WTC11 (cell line): Measurements from ENCODE around the gene FREY1. TPM values are rescaled to one million over a fixed set of nuclear protein-coding genes. Genes with fewer than 3 reads are reported as not detected.

Source experiments
- ATAC-seq: fragments of 200-7000 bp; cut with Tn5 transposase; 2 replicates; pipeline ENCODE4 v1.10.0; 2021; ENCODE audit warnings: mild to moderate bottlenecking, moderate library complexity
- CTCF ChIA-PET: fragments of 300-600 bp; sonication (Branson Sonifier 250); formaldehyde crosslinking; loops from one replicate; lab custom pipeline; 2021; ENCODE audit warnings: antibody characterized with exemption; lab: Charles Lee
- POLR2A ChIA-PET: fragments of 350-600 bp; sonication (Branson Sonifier 250); formaldehyde crosslinking; loops from one replicate; lab custom pipeline; 2021; ENCODE audit warnings: antibody characterized with exemption; lab: Charles Lee
- DNase-seq: peaks from one replicate; pipeline ENCODE4 v3.0.0; 2021; ENCODE audit warnings: low spot score
- H3K27ac Mint-ChIP-seq: 2 replicates; pipeline ENCODE4 v1.8.0; 2021; ENCODE audit warnings: mixed read lengths
- H3K27me3 Mint-ChIP-seq: 2 replicates; pipeline ENCODE4 v1.8.0; 2021; ENCODE audit warnings: low read depth, mild to moderate bottlenecking, moderate library complexity, mixed read lengths
- H3K36me3 Mint-ChIP-seq: 2 replicates; pipeline ENCODE4 v1.8.0; 2021; ENCODE audit warnings: mixed read lengths
- H3K4me1 Mint-ChIP-seq: 2 replicates; pipeline ENCODE4 v1.8.0; 2022; ENCODE audit warnings: mixed read lengths
- H3K4me3 Mint-ChIP-seq: 2 replicates; pipeline ENCODE4 v1.8.0; 2021; ENCODE audit warnings: mild to moderate bottlenecking, moderate library complexity, mixed read lengths
- H3K9me3 Mint-ChIP-seq: 2 replicates; pipeline ENCODE4 v1.8.0; 2021; ENCODE audit warnings: mixed read lengths
- CREB1 ChIP-seq: sonication (generic); formaldehyde crosslinking; IDR thresholded peaks from 2 replicates; pipeline ENCODE4 v1.8.0; 2023; ENCODE audit warnings: mild to moderate bottlenecking, missing genetic modification reagents
- GRHL2 ChIP-seq: fragments of 250-450 bp; sonication (Bioruptor Pico); IDR thresholded peaks from 2 replicates; pipeline ENCODE4 v1.8.0; 2022; ENCODE audit warnings: mild to moderate bottlenecking, moderate library complexity; ENCODE audit not compliant: insufficient replicate concordance, severe bottlenecking
- GTF2I ChIP-seq: fragments of 250-450 bp; sonication (Bioruptor Pico); conservative IDR thresholded peaks from 2 replicates; pipeline ENCODE4 v1.4.0; 2021; ENCODE audit warnings: mild to moderate bottlenecking
- JAZF1 ChIP-seq: fragments of 250-450 bp; sonication (Bioruptor Pico); IDR thresholded peaks from 2 replicates; pipeline ENCODE4 v1.9.0; 2021; ENCODE audit warnings: moderate library complexity, mild to moderate bottlenecking, inconsistent platforms
- KAT7 ChIP-seq: sonication (generic); formaldehyde crosslinking; IDR thresholded peaks from 2 replicates; pipeline ENCODE4 v1.8.1; 2023; ENCODE audit warnings: missing genetic modification reagents, mild to moderate bottlenecking, borderline replicate concordance
- MYBL2 ChIP-seq: sonication (generic); formaldehyde crosslinking; IDR thresholded peaks from 2 replicates; pipeline ENCODE4 v1.8.1; 2023; ENCODE audit warnings: mild to moderate bottlenecking, moderate library complexity, missing genetic modification reagents
- OVOL2 ChIP-seq: fragments of 250-450 bp; sonication (Bioruptor Pico); IDR thresholded peaks from 2 replicates; pipeline ENCODE4 v1.9.0; 2021; ENCODE audit warnings: mild to moderate bottlenecking, borderline replicate concordance
- RORB ChIP-seq: fragments of 250-450 bp; sonication (Bioruptor Pico); IDR thresholded peaks from 2 replicates; pipeline ENCODE4 v1.9.0; 2021; ENCODE audit warnings: mild to moderate bottlenecking
- SOX15 ChIP-seq: fragments of 250-450 bp; sonication (Bioruptor Pico); IDR thresholded peaks from 2 replicates; pipeline ENCODE4 v1.9.0; 2021; ENCODE audit warnings: mild to moderate bottlenecking
- TP53 ChIP-seq: sonication (generic); formaldehyde crosslinking; IDR thresholded peaks from 2 replicates; pipeline ENCODE4 v1.8.1; 2023; ENCODE audit warnings: mild to moderate bottlenecking, missing genetic modification reagents
- ZBTB21 ChIP-seq: sonication (generic); formaldehyde crosslinking; IDR thresholded peaks from 2 replicates; pipeline ENCODE4 v1.8.1; 2023; ENCODE audit warnings: mild to moderate bottlenecking, missing genetic modification reagents, borderline replicate concordance
- ZNF416 ChIP-seq: fragments of 250-450 bp; sonication (Bioruptor Pico); IDR thresholded peaks from 2 replicates; pipeline ENCODE4 v1.9.0; 2021; ENCODE audit warnings: mild to moderate bottlenecking, inconsistent platforms
- total RNA-seq: library from RNA; stranded (reverse); gene quantifications from 3 replicates; pipeline ENCODE4 v1.2.3, GENCODE V29; 2021
- TF ChIP-seq, protein P1 (sequence below): sonication (generic); formaldehyde crosslinking; IDR thresholded peaks from 2 replicates; pipeline ENCODE4 v1.8.1; 2023; ENCODE audit warnings: mild to moderate bottlenecking, missing genetic modification reagents, borderline replicate concordance
- TF ChIP-seq, protein P2 (sequence below): sonication (generic); formaldehyde crosslinking; IDR thresholded peaks from 2 replicates; pipeline ENCODE4 v1.8.1; 2022; ENCODE audit warnings: low read depth, missing genetic modification reagents, borderline replicate concordance
- TF ChIP-seq, protein P3 (sequence below): fragments of 250-450 bp; sonication (Bioruptor Pico); IDR thresholded peaks from 2 replicates; pipeline ENCODE4 v1.9.0; 2021; ENCODE audit warnings: mild to moderate bottlenecking
- TF ChIP-seq, protein P4 (sequence below): sonication (generic); formaldehyde crosslinking; IDR thresholded peaks from 2 replicates; pipeline ENCODE4 v1.8.1; 2022; ENCODE audit warnings: mild to moderate bottlenecking, moderate library complexity, missing genetic modification reagents

FREY1 gene
- total RNA-seq, 1 experiment from 2014 or later, result 2.1 TPM

DNA sequence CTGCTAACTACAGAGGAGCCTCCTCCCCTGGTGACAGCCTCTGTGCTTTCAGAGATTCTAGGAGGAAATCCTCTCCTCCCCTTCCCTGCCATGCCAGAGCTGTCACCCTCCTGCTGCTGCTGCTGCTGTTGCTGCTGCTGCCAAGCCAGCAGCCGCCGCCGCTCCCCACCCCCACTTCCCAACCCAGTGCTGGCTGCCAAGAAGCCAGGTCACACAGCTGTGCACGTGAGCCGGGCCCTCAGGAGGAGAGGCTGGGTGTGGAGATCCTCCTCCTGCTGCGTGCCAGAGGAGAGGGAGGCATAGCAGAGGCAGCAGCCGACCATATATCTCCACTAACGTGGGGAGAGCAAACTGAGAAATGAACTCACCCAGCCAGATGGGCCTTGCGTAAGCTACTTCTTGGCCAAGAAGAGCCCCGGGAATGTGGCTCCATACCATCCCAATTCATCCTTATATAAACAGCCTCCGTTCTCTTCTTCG, 47.4 kb downstream of the FREY1 start:
- H3K27me3 Mint-ChIP-seq, result no peaks in the 10 kb centered on the region
- no peak overlapping the region for H3K27ac Mint-ChIP-seq
- POLR2A ChIA-PET, result interaction anchor here (2.0 kb wide), 1 partner anchor 13 kb away, joined by 9 read pairs; the partner anchor contains the start of gene CRY2
- H3K36me3 Mint-ChIP-seq, result peaks cover 16% of the 10 kb centered on the region
- DNase-seq, result peak; percentile 46
- H3K9me3 Mint-ChIP-seq, result no peaks in the 10 kb centered on the region
- TF ChIP-seq TP53 (CRISPR knock-in tag) (no peak), MYBL2 (CRISPR knock-in tag) (no peak), ZNF416 (no peak), CREB1 (no peak), JAZF1 (CRISPR knock-in tag) (no peak), OVOL2 (CRISPR knock-in tag) (no peak), GRHL2 (CRISPR knock-in tag) (no peak), ZBTB21 (CRISPR knock-in tag) (no peak), RORB (CRISPR knock-in tag) (no peak), GTF2I (CRISPR knock-in tag) (no peak)
- TF ChIP-seq, protein P1, sequence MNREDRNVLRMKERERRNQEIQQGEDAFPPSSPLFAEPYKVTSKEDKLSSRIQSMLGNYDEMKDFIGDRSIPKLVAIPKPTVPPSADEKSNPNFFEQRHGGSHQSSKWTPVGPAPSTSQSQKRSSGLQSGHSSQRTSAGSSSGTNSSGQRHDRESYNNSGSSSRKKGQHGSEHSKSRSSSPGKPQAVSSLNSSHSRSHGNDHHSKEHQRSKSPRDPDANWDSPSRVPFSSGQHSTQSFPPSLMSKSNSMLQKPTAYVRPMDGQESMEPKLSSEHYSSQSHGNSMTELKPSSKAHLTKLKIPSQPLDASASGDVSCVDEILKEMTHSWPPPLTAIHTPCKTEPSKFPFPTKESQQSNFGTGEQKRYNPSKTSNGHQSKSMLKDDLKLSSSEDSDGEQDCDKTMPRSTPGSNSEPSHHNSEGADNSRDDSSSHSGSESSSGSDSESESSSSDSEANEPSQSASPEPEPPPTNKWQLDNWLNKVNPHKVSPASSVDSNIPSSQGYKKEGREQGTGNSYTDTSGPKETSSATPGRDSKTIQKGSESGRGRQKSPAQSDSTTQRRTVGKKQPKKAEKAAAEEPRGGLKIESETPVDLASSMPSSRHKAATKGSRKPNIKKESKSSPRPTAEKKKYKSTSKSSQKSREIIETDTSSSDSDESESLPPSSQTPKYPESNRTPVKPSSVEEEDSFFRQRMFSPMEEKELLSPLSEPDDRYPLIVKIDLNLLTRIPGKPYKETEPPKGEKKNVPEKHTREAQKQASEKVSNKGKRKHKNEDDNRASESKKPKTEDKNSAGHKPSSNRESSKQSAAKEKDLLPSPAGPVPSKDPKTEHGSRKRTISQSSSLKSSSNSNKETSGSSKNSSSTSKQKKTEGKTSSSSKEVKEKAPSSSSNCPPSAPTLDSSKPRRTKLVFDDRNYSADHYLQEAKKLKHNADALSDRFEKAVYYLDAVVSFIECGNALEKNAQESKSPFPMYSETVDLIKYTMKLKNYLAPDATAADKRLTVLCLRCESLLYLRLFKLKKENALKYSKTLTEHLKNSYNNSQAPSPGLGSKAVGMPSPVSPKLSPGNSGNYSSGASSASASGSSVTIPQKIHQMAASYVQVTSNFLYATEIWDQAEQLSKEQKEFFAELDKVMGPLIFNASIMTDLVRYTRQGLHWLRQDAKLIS (CRISPR knock-in tag), result no peak
- TF ChIP-seq, protein P2, sequence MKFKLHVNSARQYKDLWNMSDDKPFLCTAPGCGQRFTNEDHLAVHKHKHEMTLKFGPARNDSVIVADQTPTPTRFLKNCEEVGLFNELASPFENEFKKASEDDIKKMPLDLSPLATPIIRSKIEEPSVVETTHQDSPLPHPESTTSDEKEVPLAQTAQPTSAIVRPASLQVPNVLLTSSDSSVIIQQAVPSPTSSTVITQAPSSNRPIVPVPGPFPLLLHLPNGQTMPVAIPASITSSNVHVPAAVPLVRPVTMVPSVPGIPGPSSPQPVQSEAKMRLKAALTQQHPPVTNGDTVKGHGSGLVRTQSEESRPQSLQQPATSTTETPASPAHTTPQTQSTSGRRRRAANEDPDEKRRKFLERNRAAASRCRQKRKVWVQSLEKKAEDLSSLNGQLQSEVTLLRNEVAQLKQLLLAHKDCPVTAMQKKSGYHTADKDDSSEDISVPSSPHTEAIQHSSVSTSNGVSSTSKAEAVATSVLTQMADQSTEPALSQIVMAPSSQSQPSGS (CRISPR knock-in tag), result no peak
- TF ChIP-seq, protein P3, sequence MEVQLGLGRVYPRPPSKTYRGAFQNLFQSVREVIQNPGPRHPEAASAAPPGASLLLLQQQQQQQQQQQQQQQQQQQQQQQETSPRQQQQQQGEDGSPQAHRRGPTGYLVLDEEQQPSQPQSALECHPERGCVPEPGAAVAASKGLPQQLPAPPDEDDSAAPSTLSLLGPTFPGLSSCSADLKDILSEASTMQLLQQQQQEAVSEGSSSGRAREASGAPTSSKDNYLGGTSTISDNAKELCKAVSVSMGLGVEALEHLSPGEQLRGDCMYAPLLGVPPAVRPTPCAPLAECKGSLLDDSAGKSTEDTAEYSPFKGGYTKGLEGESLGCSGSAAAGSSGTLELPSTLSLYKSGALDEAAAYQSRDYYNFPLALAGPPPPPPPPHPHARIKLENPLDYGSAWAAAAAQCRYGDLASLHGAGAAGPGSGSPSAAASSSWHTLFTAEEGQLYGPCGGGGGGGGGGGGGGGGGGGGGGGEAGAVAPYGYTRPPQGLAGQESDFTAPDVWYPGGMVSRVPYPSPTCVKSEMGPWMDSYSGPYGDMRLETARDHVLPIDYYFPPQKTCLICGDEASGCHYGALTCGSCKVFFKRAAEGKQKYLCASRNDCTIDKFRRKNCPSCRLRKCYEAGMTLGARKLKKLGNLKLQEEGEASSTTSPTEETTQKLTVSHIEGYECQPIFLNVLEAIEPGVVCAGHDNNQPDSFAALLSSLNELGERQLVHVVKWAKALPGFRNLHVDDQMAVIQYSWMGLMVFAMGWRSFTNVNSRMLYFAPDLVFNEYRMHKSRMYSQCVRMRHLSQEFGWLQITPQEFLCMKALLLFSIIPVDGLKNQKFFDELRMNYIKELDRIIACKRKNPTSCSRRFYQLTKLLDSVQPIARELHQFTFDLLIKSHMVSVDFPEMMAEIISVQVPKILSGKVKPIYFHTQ, result no peak
- TF ChIP-seq, all 79 proteins: peak for 0
- peak; percentile 63 for ATAC-seq
- CTCF ChIA-PET, result interaction anchor here (0.8 to 5.3 kb wide), 5 partner anchors 13 to 157 kb away, joined by 3 to 48 read pairs (median 4); no protein-coding TSS in a partner anchor
- H3K4me3 Mint-ChIP-seq, result no peak overlapping the region
- H3K4me1 Mint-ChIP-seq, result peaks cover 28% of the 10 kb centered on the region

DNA sequence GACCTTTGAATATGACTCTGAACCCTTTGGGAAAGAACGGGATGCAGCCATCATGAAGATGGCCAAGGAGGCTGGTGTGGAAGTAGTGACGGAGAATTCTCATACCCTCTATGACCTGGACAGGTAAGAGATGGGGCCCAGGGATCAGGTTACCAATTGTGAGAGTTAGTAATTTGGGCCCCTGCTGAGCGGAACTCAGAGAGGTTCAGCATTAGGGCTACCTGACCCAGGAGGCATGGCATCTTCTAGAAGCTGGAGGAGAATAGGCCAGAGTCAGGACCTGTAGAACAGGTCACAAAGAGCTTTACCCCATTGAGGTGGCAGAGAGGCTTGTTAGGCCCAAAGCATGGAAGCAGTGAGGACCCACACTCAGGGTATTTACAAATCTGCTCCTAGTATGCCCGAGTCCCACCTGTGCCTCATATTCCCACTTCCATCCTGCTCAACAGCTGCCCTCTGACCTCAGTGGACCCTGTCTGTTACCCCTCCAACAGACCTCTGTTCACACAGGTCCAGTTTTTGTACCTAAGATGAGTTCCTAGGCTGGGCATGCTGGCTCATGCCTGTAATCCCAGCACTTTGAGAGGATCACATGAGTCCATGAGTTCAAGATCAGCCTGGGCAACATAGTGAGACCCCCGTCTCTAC, 48.2 kb downstream of the FREY1 start:
- POLR2A ChIA-PET, result interaction anchor here (0.6 to 2.0 kb wide), 2 partner anchors 12 to 125 kb away, joined by 8 to 9 read pairs; partner anchors contain the start of gene CRY2
- no peak for DNase-seq
- CTCF ChIA-PET, result interaction anchor here (0.7 to 5.3 kb wide), 5 partner anchors 11 to 107 kb away, joined by 3 to 48 read pairs (median 6); no protein-coding TSS in a partner anchor
- Mint-ChIP-seq H3K36me3 (peaks cover 16% of the 10 kb centered on the region), H3K27me3 (no peaks in the 10 kb centered on the region), H3K4me3 (no peak overlapping the region), H3K27ac (0 out of 2 replicates have a peak overlapping the region, but pooled peaks have one; percentile 1), H3K4me1 (peaks cover 33% of the 10 kb centered on the region), H3K9me3 (no peaks in the 10 kb centered on the region)
- ATAC-seq, result peak; percentile 27; the same call in 1 of the 2 replicates
- TF ChIP-seq, protein P4, sequence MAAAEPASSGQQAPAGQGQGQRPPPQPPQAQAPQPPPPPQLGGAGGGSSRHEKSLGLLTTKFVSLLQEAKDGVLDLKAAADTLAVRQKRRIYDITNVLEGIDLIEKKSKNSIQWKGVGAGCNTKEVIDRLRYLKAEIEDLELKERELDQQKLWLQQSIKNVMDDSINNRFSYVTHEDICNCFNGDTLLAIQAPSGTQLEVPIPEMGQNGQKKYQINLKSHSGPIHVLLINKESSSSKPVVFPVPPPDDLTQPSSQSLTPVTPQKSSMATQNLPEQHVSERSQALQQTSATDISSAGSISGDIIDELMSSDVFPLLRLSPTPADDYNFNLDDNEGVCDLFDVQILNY (CRISPR knock-in tag), result no peak
- TF ChIP-seq SOX15, result no peak
- no peak for TF ChIP-seq KAT7 (CRISPR knock-in tag)
- TF ChIP-seq ZBTB21 (CRISPR knock-in tag), result no peak
